PFSK-1 (cell line): Measurements from ENCODE around the gene RREB1.

Experiments used
- FOXP2 ChIP-seq: optimal IDR thresholded peaks from 2 replicates; pipeline ENCODE3; 2011; ENCODE audit warnings: borderline replicate concordance, control low read depth, inconsistent platforms; ENCODE audit not compliant: insufficient read depth; ENCODE audit errors: extremely low read length, extremely low read depth
- POLR2AphosphoS5 ChIP-seq: IDR thresholded peaks from 2 replicates; pipeline ENCODE4 v1.6.1; 2012; ENCODE audit warnings: low read depth, mild to moderate bottlenecking, control low read depth, low read length, moderate library complexity
- SIN3A ChIP-seq: IDR thresholded peaks from 2 replicates; pipeline ENCODE4 v1.6.1; 2012; ENCODE audit warnings: mild to moderate bottlenecking, low read length, moderate library complexity, borderline replicate concordance; ENCODE audit not compliant: insufficient read depth
- TAF1 ChIP-seq: IDR thresholded peaks from 2 replicates; pipeline ENCODE4 v1.6.1; 2012; ENCODE audit warnings: low read length, control low read depth, borderline replicate concordance; ENCODE audit not compliant: insufficient read depth
- TF ChIP-seq, protein P1 (sequence below), 2 experiments: IDR thresholded peaks; 2 replicates each; pipeline versions ENCODE4 v1.6.1 to v1.8.0; 2011 to 2012; ENCODE audit warnings: low read depth in 2 of 2, low read length in 2 of 2, control low read depth in 1 of 2, inconsistent platforms in 1 of 2, mild to moderate bottlenecking in 1 of 2, moderate library complexity in 1 of 2; ENCODE audit not compliant: insufficient read depth in 1 of 2

The RREB1 gene

DNA sequence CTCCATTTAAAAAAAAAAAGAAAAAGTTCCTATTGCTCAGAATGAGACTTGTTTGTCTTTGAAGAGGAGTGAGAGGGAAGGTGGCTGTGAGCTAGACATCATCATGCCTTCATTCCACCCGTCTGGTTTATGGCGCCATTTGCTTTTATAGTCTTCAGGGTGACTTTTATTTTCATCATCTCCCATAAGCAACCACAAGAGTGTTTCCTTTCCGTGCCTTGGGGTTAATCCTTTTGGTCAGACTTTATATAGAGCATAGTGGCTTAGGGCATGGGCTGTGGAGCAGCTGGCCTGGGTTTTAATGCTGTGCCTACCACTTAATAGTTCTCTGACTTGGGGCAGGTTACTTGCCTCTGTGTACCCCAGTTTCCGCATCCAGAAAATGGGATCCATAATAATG, 77.8 kb downstream of the RREB1 start:
- TF ChIP-seq POLR2AphosphoS5, result no peak
- TF ChIP-seq, protein P1, sequence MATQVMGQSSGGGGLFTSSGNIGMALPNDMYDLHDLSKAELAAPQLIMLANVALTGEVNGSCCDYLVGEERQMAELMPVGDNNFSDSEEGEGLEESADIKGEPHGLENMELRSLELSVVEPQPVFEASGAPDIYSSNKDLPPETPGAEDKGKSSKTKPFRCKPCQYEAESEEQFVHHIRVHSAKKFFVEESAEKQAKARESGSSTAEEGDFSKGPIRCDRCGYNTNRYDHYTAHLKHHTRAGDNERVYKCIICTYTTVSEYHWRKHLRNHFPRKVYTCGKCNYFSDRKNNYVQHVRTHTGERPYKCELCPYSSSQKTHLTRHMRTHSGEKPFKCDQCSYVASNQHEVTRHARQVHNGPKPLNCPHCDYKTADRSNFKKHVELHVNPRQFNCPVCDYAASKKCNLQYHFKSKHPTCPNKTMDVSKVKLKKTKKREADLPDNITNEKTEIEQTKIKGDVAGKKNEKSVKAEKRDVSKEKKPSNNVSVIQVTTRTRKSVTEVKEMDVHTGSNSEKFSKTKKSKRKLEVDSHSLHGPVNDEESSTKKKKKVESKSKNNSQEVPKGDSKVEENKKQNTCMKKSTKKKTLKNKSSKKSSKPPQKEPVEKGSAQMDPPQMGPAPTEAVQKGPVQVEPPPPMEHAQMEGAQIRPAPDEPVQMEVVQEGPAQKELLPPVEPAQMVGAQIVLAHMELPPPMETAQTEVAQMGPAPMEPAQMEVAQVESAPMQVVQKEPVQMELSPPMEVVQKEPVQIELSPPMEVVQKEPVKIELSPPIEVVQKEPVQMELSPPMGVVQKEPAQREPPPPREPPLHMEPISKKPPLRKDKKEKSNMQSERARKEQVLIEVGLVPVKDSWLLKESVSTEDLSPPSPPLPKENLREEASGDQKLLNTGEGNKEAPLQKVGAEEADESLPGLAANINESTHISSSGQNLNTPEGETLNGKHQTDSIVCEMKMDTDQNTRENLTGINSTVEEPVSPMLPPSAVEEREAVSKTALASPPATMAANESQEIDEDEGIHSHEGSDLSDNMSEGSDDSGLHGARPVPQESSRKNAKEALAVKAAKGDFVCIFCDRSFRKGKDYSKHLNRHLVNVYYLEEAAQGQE (IDR thresholded peaks at IDR 0.05; ENCODE audit: insufficient read depth in 1 of 2, low read depth in 2 of 2, low read length in 2 of 2), result no peak
- no peak for TF ChIP-seq TAF1
- no peak for TF ChIP-seq FOXP2
- TF ChIP-seq SIN3A, result no peak

DNA sequence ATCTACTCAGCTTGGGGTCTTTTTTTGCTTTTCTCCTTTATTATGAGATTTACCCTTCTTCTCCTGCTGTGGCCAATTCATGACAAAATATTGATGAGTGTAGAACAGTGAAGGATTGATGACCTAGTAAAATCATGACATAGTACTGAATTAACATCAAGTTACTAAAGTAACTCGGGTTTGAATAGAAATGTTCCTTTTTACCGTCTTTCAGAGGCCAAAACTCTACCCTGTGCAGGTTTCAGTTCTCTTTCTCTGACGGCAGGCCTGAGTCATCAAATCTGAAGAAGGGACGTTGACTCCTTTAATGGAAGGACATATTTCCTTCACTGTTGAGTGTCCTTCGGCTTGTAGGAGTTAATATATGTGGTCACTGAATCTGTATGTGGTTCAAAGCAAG, 80.7 kb downstream of the RREB1 start:
- no peak for TF ChIP-seq SIN3A
- TF ChIP-seq, protein P1 (IDR thresholded peaks at IDR 0.05; ENCODE audit: insufficient read depth in 1 of 2, low read depth in 2 of 2, low read length in 2 of 2), result no peak
- TF ChIP-seq POLR2AphosphoS5, result no peak
- TF ChIP-seq FOXP2, result no peak
- TF ChIP-seq TAF1, result no peak

DNA sequence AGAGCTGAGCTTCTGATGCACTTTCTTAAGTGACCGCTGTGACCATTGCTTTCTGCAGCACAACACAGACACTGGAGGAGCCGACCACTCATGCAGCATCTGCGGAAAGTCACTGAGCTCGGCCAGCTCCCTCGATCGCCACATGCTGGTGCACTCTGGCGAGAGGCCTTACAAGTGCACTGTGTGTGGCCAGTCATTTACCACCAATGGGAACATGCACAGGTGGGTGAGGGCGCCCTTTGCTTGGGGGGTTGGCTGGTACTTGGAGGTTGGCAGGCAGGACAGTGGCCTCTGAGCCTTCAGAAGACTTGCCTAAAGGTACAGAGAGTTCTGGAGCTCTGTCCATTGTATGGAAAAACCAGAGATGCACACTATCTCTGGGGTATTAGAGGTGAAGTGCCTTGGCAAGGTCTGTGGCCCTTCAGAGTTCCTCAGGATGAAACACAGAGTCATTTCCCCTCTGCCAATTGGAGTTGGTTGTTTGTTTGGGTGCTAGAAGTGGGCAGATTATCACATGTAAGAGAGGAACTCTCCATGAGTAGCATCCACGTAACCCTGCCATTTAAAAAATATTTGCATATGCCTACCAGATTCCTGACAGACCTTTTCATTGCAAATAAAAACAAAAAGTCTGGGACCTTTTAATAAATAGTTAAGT, 81.5 kb downstream of the RREB1 start:
- TF ChIP-seq TAF1 (no peak), SIN3A (no peak), POLR2AphosphoS5 (no peak)
- TF ChIP-seq, protein P1 (IDR thresholded peaks at IDR 0.05; ENCODE audit: insufficient read depth in 1 of 2, low read depth in 2 of 2, low read length in 2 of 2), result no peak

DNA sequence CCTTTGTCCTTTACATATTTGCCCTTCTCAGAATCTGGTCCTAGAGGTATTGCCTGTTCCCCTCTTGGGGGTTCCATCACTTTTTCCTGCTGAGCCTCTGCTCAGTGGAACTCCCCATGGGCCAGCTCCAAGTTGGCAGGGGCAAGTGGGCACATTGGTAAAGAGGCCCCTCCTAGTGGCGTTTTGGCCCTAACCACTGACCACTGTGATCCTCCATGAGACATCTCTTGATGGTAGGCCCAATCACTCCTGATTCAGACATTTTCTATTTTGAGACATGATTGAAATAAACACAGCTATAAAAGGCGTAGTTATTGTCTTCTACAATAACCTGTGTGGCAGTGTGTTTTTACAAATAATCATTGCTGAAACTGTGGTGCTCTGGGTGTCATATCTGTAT, 83.0 kb downstream of the RREB1 start:
- no peak for TF ChIP-seq TAF1
- TF ChIP-seq POLR2AphosphoS5, result no peak
- TF ChIP-seq, protein P1 (IDR thresholded peaks at IDR 0.05; ENCODE audit: insufficient read depth in 1 of 2, low read depth in 2 of 2, low read length in 2 of 2), result no peak
- no peak for TF ChIP-seq SIN3A
- TF ChIP-seq FOXP2, result no peak

DNA sequence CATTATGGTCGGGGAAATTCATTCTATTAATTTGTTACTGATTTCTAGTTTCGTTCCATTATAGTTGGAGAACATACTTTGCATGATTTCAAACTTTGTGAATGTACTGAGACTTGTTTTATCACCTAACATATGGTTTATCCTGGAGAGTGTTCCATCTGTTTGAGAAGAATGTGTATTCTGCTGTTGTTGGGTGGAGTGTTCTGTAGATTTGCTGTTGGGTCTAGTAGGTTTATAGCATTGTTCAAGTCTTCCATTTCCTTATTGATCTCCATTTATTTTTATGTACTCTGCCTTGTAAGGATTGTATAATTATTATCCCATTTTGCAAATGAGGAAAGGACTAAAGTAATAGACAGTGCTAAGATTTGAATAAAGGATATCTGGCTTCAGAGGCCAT, 85.4 kb downstream of the RREB1 start:
- TF ChIP-seq FOXP2, result no peak
- TF ChIP-seq, protein P1 (IDR thresholded peaks at IDR 0.05; ENCODE audit: insufficient read depth in 1 of 2, low read depth in 2 of 2, low read length in 2 of 2), result no peak
- no peak for TF ChIP-seq SIN3A
- no peak for TF ChIP-seq TAF1
- TF ChIP-seq POLR2AphosphoS5, result no peak
